SK-N-MC (cell line): ENCODE results near the gene NSL1.

Source experiments
- DNase-seq: peaks from one replicate; pipeline ENCODE4 v3.0.0-alpha.2; 2011; ENCODE audit warnings: low read depth, low spot score
- H3K27ac ChIP-seq: fragments of 200-600 bp; sonication (generic); 2 replicates; pipeline ENCODE4 v1.5.1; 2016; ENCODE audit warnings: mixed run types
- H3K36me3 ChIP-seq: fragments of 200-600 bp; sonication (generic); 2 replicates; pipeline ENCODE4 v1.6.1; 2017; ENCODE audit warnings: antibody characterized with exemption, low read length, mixed read lengths; ENCODE audit not compliant: insufficient read depth
- H3K4me3 ChIP-seq: fragments of 200-600 bp; sonication (generic); 2 replicates; pipeline ENCODE4 v1.5.1; 2016
- H3K9ac ChIP-seq: fragments of 200-600 bp; sonication (generic); 2 replicates; pipeline ENCODE4 v1.8.0; 2017; ENCODE audit warnings: mixed run types, mixed read lengths; ENCODE audit not compliant: insufficient read length
- H3K9me3 ChIP-seq: fragments of 200-600 bp; sonication (generic); 2 replicates; pipeline ENCODE4 v1.6.1; 2017; ENCODE audit warnings: low read depth, mild to moderate bottlenecking, antibody characterized with exemption, low read length, moderate library complexity, mixed read lengths
- EZH2 ChIP-seq: fragments of 200-600 bp; sonication (generic); IDR thresholded peaks from one replicate; pipeline ENCODE4 v1.6.1; 2017; ENCODE audit warnings: antibody characterized with exemption
- FOXP2 ChIP-seq: optimal IDR thresholded peaks from 2 replicates; pipeline ENCODE3; 2011; ENCODE audit warnings: mild to moderate bottlenecking, moderate library complexity; ENCODE audit not compliant: insufficient read depth; ENCODE audit errors: extremely low read length, control extremely low read depth
- POLR2AphosphoS5 ChIP-seq: IDR thresholded peaks from 2 replicates; pipeline ENCODE4 v1.6.1; 2012; ENCODE audit warnings: mild to moderate bottlenecking, low read depth, low read length, borderline replicate concordance

The NSL1 gene

DNA sequence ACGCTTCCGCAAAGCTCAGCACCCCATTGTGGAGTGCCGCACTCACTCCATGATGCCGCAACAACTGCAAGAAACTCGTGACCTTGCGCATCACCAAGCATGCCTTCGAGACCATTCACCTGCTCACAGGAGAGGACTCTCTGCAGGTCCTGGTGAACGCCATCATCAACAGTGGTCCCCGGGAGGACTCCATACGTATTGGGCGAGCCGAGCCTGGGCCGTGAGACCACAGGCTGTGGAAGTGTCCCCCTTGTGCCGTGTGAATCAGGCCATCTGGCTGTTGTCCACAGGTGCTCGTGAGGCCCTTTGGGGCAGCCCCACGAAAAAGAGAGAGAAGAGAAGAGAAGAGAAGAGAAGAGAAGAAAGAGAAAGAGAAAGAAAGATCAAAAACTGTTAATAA, 32.6 kb upstream of the NSL1 start:
- H3K36me3 ChIP-seq: no peaks in the 10 kb centered on the region
- TF ChIP-seq EZH2: no peak
- H3K9me3 ChIP-seq: peaks cover 8% of the 10 kb centered on the region; the same call in 1 of the 2 replicates
- no peak overlapping the region for H3K4me3 ChIP-seq
- no peak overlapping the region for H3K27ac ChIP-seq
- H3K9ac ChIP-seq: no peak overlapping the region
- DNase-seq: no peak

DNA sequence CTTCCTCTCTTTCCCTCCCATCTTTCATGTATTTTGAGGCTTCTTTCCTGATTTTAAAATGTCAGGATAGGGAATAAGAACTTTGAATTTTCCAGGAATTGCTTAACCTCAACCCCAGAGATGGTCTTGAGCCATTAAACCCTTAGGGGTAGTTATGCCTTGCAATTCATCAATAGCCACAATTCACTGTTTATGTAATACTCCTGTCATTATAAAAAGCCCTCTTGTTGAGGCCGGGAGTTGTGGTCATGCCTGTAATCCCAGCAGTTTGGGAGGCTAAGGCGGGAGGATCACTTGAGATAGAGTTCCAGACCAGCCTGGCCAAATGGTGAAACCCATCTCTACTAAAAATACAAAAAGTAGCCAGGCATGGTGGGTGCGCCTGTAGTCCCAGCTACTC, 31.4 kb upstream of the NSL1 start:
- TF ChIP-seq POLR2AphosphoS5: no peak
- TF ChIP-seq EZH2: no peak
- TF ChIP-seq FOXP2: no peak
- Histone ChIP-seq H3K9ac (no peak overlapping the region), H3K4me3 (no peak overlapping the region)

GRCh38 chr1:212820969-212821368, 29.4 kb upstream of the NSL1 start:
- no peak for DNase-seq
- Histone ChIP-seq H3K27ac (no peak overlapping the region), H3K4me3 (no peak overlapping the region), H3K36me3 (no peaks in the 10 kb centered on the region), H3K9ac (no peak overlapping the region), H3K9me3 (peaks cover 8% of the 10 kb centered on the region; the same call in 1 of the 2 replicates)
- no peak for TF ChIP-seq POLR2AphosphoS5
- no peak for TF ChIP-seq FOXP2
- no peak for TF ChIP-seq EZH2

More for the DNA sequence above, 31.4 kb upstream of the NSL1 start:
- Histone ChIP-seq H3K9me3 (peaks cover 8% of the 10 kb centered on the region; the same call in 1 of the 2 replicates), H3K27ac (no peak overlapping the region), H3K36me3 (no peaks in the 10 kb centered on the region)
- DNase-seq: no peak

DNA sequence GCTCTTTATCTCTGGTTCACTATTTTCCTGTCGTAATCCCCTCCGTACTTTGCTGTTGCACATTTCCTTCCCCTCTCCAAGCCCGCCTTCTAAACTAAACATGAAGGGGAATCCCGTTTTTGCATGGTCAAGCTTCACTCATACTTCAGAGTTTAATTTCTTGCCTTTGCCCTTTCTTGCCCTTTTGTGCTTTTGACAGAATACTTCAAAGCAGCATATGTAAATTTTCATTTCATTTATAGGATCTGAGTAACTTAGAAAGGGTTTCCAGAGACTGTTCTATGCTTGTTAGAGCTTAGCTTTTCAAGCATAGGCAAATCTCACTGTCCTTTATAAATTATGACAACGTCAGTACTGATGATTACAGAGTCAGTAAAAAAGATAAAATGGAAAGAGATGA, 28.1 kb upstream of the NSL1 start:
- Histone ChIP-seq H3K9ac (no peak overlapping the region), H3K4me3 (no peak overlapping the region), H3K36me3 (no peaks in the 10 kb centered on the region), H3K27ac (no peak overlapping the region), H3K9me3 (no peaks in the 10 kb centered on the region)
- no peak for TF ChIP-seq POLR2AphosphoS5
- TF ChIP-seq EZH2: no peak
- no peak for DNase-seq

GRCh38 chr1:212816567-212817278, 25.1 kb upstream of the NSL1 start:
- no peak for DNase-seq
- H3K4me3 ChIP-seq: no peak overlapping the region
- no peaks in the 10 kb centered on the region for H3K9me3 ChIP-seq
- H3K27ac ChIP-seq: no peak overlapping the region
- H3K36me3 ChIP-seq: no peaks in the 10 kb centered on the region
- no peak overlapping the region for H3K9ac ChIP-seq
- TF ChIP-seq FOXP2: no peak
- TF ChIP-seq POLR2AphosphoS5: no peak

- DNase-seq: no peak
- no peak overlapping the region for H3K27ac ChIP-seq
These were observed 23.2 kb upstream of the NSL1 start for GRCh38 chr1:212814537-212815334.

DNA sequence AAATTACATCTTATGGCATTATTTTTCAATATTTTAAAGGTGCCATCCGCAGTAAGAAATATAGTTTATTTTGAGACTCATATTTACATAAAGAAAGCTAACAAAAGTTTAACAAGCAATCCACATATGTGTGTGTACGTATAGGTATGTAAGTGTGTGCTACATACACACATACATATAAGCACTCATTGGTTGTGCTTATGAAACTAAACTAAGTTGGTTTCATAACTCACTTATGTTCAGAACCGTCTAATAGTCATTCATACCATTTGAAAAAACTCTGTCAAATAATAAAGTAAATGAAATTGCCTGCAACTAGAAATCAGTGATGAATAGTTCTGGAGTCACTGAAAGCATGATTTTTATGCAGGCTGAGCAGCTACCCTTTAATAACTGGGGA, 14.2 kb upstream of the NSL1 start:
- H3K27ac ChIP-seq: no peak overlapping the region
- DNase-seq: no peak
- peaks cover 12% of the 10 kb centered on the region; the same call in 1 of the 2 replicates for H3K36me3 ChIP-seq
- H3K9ac ChIP-seq: no peak overlapping the region
- H3K4me3 ChIP-seq: no peak overlapping the region
- TF ChIP-seq EZH2: no peak
- no peak for TF ChIP-seq FOXP2
- TF ChIP-seq POLR2AphosphoS5: no peak
- H3K9me3 ChIP-seq: no peaks in the 10 kb centered on the region

More at GRCh38 chr1:212814537-212815334, 23.2 kb upstream of the NSL1 start:
- no peak overlapping the region for H3K9ac ChIP-seq
- no peaks in the 10 kb centered on the region for H3K36me3 ChIP-seq
- no peak overlapping the region for H3K4me3 ChIP-seq
- H3K9me3 ChIP-seq: no peaks in the 10 kb centered on the region
- TF ChIP-seq FOXP2: no peak
- no peak for TF ChIP-seq EZH2
- no peak for TF ChIP-seq POLR2AphosphoS5

DNA sequence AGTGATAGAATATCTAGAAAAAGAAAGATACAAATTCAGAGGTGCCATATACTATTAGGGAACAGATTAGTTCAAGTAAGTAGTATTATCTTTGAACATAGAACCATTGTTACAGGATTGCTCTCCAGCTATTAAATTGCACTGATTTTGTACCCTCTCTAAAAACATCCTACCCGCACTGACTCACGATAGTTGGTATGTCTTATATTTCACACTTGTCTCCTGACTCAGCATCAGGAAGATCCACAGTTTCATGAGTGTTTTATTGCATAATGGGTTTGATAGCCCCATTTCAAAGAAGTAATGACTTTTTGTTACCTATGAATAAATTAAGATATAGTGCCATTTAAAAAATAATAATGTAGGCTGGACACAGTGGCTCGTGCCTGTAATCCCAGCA, 6.1 kb upstream of the NSL1 start:
- no peak for DNase-seq
- no peak for TF ChIP-seq EZH2
- TF ChIP-seq POLR2AphosphoS5: no peak
- no peak for TF ChIP-seq FOXP2
- peaks cover 10% of the 10 kb centered on the region for H3K36me3 ChIP-seq
- H3K9me3 ChIP-seq: no peaks in the 10 kb centered on the region
- no peak overlapping the region for H3K27ac ChIP-seq
- H3K9ac ChIP-seq: no peak overlapping the region
- H3K4me3 ChIP-seq: no peak overlapping the region
